H1 (cell line): ENCODE data around the gene STAMBP. TPM values are rescaled to one million over a fixed set of nuclear protein-coding genes. Genes with fewer than 3 reads are reported as not detected.

ENCODE experiments used
- CTCF ChIA-PET: fragments of 300-600 bp; sonication (Branson Sonifier 250); formaldehyde crosslinking; loops from one replicate; lab custom pipeline; 2021; ENCODE audit not compliant: partially characterized antibody; lab: Charles Lee
- POLR2A ChIA-PET: fragments of 300-600 bp; sonication (Branson Sonifier 250); formaldehyde crosslinking; loops from one replicate; lab custom pipeline; 2021; ENCODE audit warnings: inconsistent platforms; ENCODE audit not compliant: partially characterized antibody; lab: Charles Lee
- DNase-seq, 2 experiments: peaks; one replicate each; pipeline versions ENCODE4 v3.0.0 to v3.0.0-alpha.2; 2010 to 2022; ENCODE audit warnings: low spot score in 2 of 2, low read depth in 1 of 2, mixed read lengths in 1 of 2
- FAIRE-seq: peaks from 2 replicates; lab custom pipeline; 2011; peaks lifted over from hg19 to GRCh38; lab: Jason Lieb, UNC
- H2AFZ ChIP-seq: 2 replicates; pipeline ENCODE4 v1.8.1; 2012; ENCODE audit warnings: low read length, inconsistent platforms
- H2AK5ac ChIP-seq: 2 replicates; pipeline ENCODE4 v1.6.1; 2013; ENCODE audit warnings: low read depth, low read length
- H2BK120ac ChIP-seq: replicated peaks from 2 replicates; pipeline ENCODE3; 2013; ENCODE audit warnings: low read depth, low read length, inconsistent platforms
- H2BK12ac ChIP-seq: 2 replicates; pipeline ENCODE4 v1.6.1; 2013; ENCODE audit warnings: low read depth, low read length
- H2BK15ac ChIP-seq: 2 replicates; pipeline ENCODE4 v1.6.1; 2013; ENCODE audit warnings: low read length
- H2BK20ac ChIP-seq: 2 replicates; pipeline ENCODE4 v1.6.1; 2013; ENCODE audit warnings: low read length
- H2BK5ac ChIP-seq: 2 replicates; pipeline ENCODE4 v1.6.1; 2013; ENCODE audit warnings: low read depth, low read length
- H3K14ac ChIP-seq: 2 replicates; pipeline ENCODE4 v1.6.1; 2013; ENCODE audit warnings: inconsistent platforms; ENCODE audit not compliant: insufficient read length
- H3K18ac ChIP-seq: 2 replicates; pipeline ENCODE4 v1.6.1; 2013; ENCODE audit warnings: low read length; ENCODE audit errors: extremely low read depth
- H3K23ac ChIP-seq: 2 replicates; pipeline ENCODE4 v1.6.1; 2013; ENCODE audit warnings: inconsistent platforms; ENCODE audit not compliant: insufficient read length
- H3K23me2 ChIP-seq: 2 replicates; pipeline ENCODE4 v1.6.1; 2013; ENCODE audit warnings: low read depth, low read length
- H3K27ac ChIP-seq: 2 replicates; pipeline ENCODE4 v1.6.1; 2011; ENCODE audit warnings: low read depth, low read length, inconsistent platforms
- H3K27me3 ChIP-seq, 4 experiments: replicated peaks in 1 of 4; 1 replicate in 1 of 4; 2 replicates in 3 of 4; pipeline versions ENCODE4 v1.6.1 to v1.8.1; 2011 to 2013; ENCODE audit warnings: low read length in 3 of 4, mild to moderate bottlenecking in 3 of 4, inconsistent platforms in 2 of 4, mixed read lengths in 2 of 4, moderate library complexity in 1 of 4; ENCODE audit not compliant: control insufficient read depth in 3 of 4, insufficient read depth in 3 of 4; ENCODE audit errors: extremely low read depth in 1 of 4
- H3K36me3 ChIP-seq, 4 experiments: 2 replicates each; pipeline versions ENCODE4 v1.6.1 to v1.8.1; 2011 to 2013; ENCODE audit warnings: mild to moderate bottlenecking in 4 of 4, low read length in 3 of 4, moderate library complexity in 2 of 4, control low read depth in 1 of 4, inconsistent platforms in 1 of 4; ENCODE audit not compliant: insufficient read depth in 4 of 4, control insufficient read depth in 2 of 4
- H3K4ac ChIP-seq: replicated peaks from 2 replicates; pipeline ENCODE3; 2013; ENCODE audit warnings: low read length, low read depth, mixed read lengths, inconsistent platforms; ENCODE audit not compliant: insufficient read length
- H3K4me1 ChIP-seq, 4 experiments: replicated peaks in 1 of 4; 1 replicate in 1 of 4; 2 replicates in 3 of 4; pipeline versions ENCODE4 v1.6.1 to v1.8.1; 2011 to 2013; ENCODE audit warnings: low read length in 3 of 4, inconsistent platforms in 2 of 4, mixed read lengths in 1 of 4; ENCODE audit not compliant: insufficient read depth in 4 of 4, control insufficient read depth in 3 of 4
- H3K4me2 ChIP-seq, 2 experiments: 2 replicates each; pipeline versions ENCODE4 v1.6.1 to v1.8.1; 2011 to 2013; ENCODE audit warnings: low read depth in 2 of 2, low read length in 2 of 2, control low read depth in 1 of 2, inconsistent platforms in 1 of 2, mild to moderate bottlenecking in 1 of 2; ENCODE audit not compliant: insufficient read depth in 1 of 2
- H3K4me3 ChIP-seq, 4 experiments: fragments of 200-600, 300-600 bp in 1 of 4; sonication (generic), shearing (Covaris generic), sonication (Bioruptor Twin) in 1 of 4; 2 replicates each; pipeline versions ENCODE4 v1.5.1 to v1.8.1; 2011 to 2016; ENCODE audit warnings: low read length in 4 of 4, low read depth in 3 of 4, control low read depth in 2 of 4, inconsistent platforms in 2 of 4, mild to moderate bottlenecking in 2 of 4, mixed read lengths in 1 of 4, moderate library complexity in 1 of 4; ENCODE audit not compliant: insufficient read depth in 2 of 4; ENCODE audit errors: extremely low read depth in 1 of 4
- H3K56ac ChIP-seq: replicated peaks from 2 replicates; pipeline ENCODE3; 2013; ENCODE audit warnings: low read depth, mild to moderate bottlenecking, mixed read lengths, low read length, inconsistent platforms; ENCODE audit not compliant: insufficient read length
- H3K79me1 ChIP-seq: 2 replicates; pipeline ENCODE4 v1.6.1; 2013; ENCODE audit warnings: low read depth, low read length, control low read depth
- H3K79me2 ChIP-seq, 2 experiments: 2 replicates each; pipeline versions ENCODE4 v1.6.1 to v1.8.1; 2012 to 2013; ENCODE audit warnings: low read length in 2 of 2, mild to moderate bottlenecking in 2 of 2, inconsistent platforms in 1 of 2; ENCODE audit not compliant: insufficient read depth in 2 of 2, control insufficient read depth in 1 of 2
- H3K9ac ChIP-seq, 4 experiments: replicated peaks in 1 of 4; 1 replicate in 1 of 4; 2 replicates in 3 of 4; pipeline versions ENCODE4 v1.6.1 to v1.8.1; 2011 to 2013; ENCODE audit warnings: low read depth in 3 of 4, low read length in 3 of 4, control low read depth in 2 of 4, mild to moderate bottlenecking in 2 of 4, moderate library complexity in 2 of 4, inconsistent platforms in 1 of 4; ENCODE audit errors: extremely low read depth in 1 of 4
- H3K9me3 ChIP-seq, 2 experiments: 2 replicates each; pipeline versions ENCODE4 v1.6.1 to v1.8.1; 2012 to 2013; ENCODE audit warnings: mild to moderate bottlenecking in 2 of 2, moderate library complexity in 2 of 2, control low read depth in 1 of 2, inconsistent platforms in 1 of 2, low read depth in 1 of 2, low read length in 1 of 2, mixed read lengths in 1 of 2; ENCODE audit not compliant: insufficient read depth in 2 of 2
- H4K20me1 ChIP-seq, 2 experiments: replicated peaks in 1 of 2; 2 replicates each; pipeline versions ENCODE3 to v1.8.1; 2011 to 2013; ENCODE audit warnings: inconsistent platforms in 2 of 2, low read length in 2 of 2, mild to moderate bottlenecking in 1 of 2; ENCODE audit not compliant: insufficient read depth in 2 of 2, control insufficient read depth in 1 of 2
- H4K5ac ChIP-seq: 2 replicates; pipeline ENCODE4 v1.6.1; 2013; ENCODE audit warnings: low read length, low read depth, mixed read lengths, inconsistent platforms; ENCODE audit not compliant: insufficient read length
- H4K8ac ChIP-seq: 2 replicates; pipeline ENCODE4 v1.8.0; 2013; ENCODE audit warnings: mild to moderate bottlenecking, moderate library complexity, low read length, inconsistent platforms; ENCODE audit not compliant: insufficient read depth; ENCODE audit errors: extremely low read depth
- H4K91ac ChIP-seq: replicated peaks from 2 replicates; pipeline ENCODE3; 2013; ENCODE audit warnings: low read length, mixed read lengths, inconsistent platforms; ENCODE audit not compliant: insufficient read length
- BRCA1 ChIP-seq: IDR thresholded peaks from 2 replicates; pipeline ENCODE4 v1.6.1; 2012; ENCODE audit warnings: low read depth, low read length, improper control_type of control experiment
- CHD2 ChIP-seq: IDR thresholded peaks from 2 replicates; pipeline ENCODE4 v1.6.1; 2012; ENCODE audit warnings: low read length, improper control_type of control experiment
- CREB1 ChIP-seq: IDR thresholded peaks from 2 replicates; pipeline ENCODE4 v1.6.1; 2012; ENCODE audit warnings: inconsistent platforms
- HDAC2 ChIP-seq, 2 experiments: fragments of 300-600 bp in 1 of 2; sonication (generic) in 1 of 2; IDR thresholded peaks; 2 replicates each; pipeline ENCODE4 v1.6.1; 2011 to 2012; ENCODE audit warnings: low read depth in 2 of 2, low read length in 2 of 2, mild to moderate bottlenecking in 2 of 2, moderate library complexity in 2 of 2, borderline replicate concordance in 1 of 2, inconsistent platforms in 1 of 2
- JUN ChIP-seq: IDR thresholded peaks from 2 replicates; pipeline ENCODE4 v1.6.1; 2011; ENCODE audit warnings: low read depth, mild to moderate bottlenecking, improper control_type of control experiment, low read length
- POU5F1 ChIP-seq: IDR thresholded peaks from 2 replicates; pipeline ENCODE4 v1.6.1; 2011; ENCODE audit warnings: low read depth, mild to moderate bottlenecking, low read length, moderate library complexity
- SIN3A ChIP-seq, 2 experiments: IDR thresholded peaks in 1 of 2; conservative IDR thresholded peaks in 1 of 2; 2 replicates each; pipeline ENCODE4 v1.6.1; 2011 to 2012; ENCODE audit warnings: low read length in 2 of 2, improper control_type of control experiment in 1 of 2, low read depth in 1 of 2, mild to moderate bottlenecking in 1 of 2
- SIRT6 ChIP-seq: IDR thresholded peaks from one replicate; pipeline ENCODE4 v1.7.1; 2012; ENCODE audit warnings: low read length, inconsistent platforms
- TEAD4 ChIP-seq: IDR thresholded peaks from 2 replicates; pipeline ENCODE4 v1.6.1; 2012; ENCODE audit warnings: low read depth, low read length, inconsistent platforms, mixed read lengths
- polyA plus RNA-seq, 7 experiments: library from polyadenylated mRNA; depleted of rRNA in 3 of 7; stranded (reverse) in 5 of 7; unstranded in 2 of 7; fragments of >200 nt in 5 of 7; fragments of 200-250 nt in 2 of 7; gene quantifications; 1 replicate in 5 of 7; 2 replicates in 1 of 7; 4 replicates in 1 of 7; pipeline versions ENCODE4 v1.2.1 to v1.2.3, GENCODE V29; 2011 to 2013; ENCODE audit warnings: missing spikeins in 2 of 7, mixed read lengths in 2 of 7
- total RNA-seq: library from RNA; stranded (reverse); fragmentation: NEBNext Ultra II Directional; extraction: Animal tissue kit (Norgen Biotek cat#: 25700); gene quantifications from 2 replicates; pipeline ENCODE4 v1.2.1, GENCODE V29; 2021
- TF ChIP-seq, protein P1 (sequence below): IDR thresholded peaks from 2 replicates; pipeline ENCODE4 v1.6.1; 2011; ENCODE audit warnings: low read depth, mild to moderate bottlenecking, low read length; ENCODE audit not compliant: insufficient read depth
- TF ChIP-seq, protein P2 (sequence below): IDR thresholded peaks from 2 replicates; pipeline ENCODE4 v1.6.1; 2011; ENCODE audit warnings: low read length, improper control_type of control experiment

The STAMBP gene
- total and polyA plus RNA-seq, 2 of the 8 experiments (the other 6 are each of a cell fraction or from before 2014, with no cell fraction given): 35.8 to 49.7 TPM

DNA sequence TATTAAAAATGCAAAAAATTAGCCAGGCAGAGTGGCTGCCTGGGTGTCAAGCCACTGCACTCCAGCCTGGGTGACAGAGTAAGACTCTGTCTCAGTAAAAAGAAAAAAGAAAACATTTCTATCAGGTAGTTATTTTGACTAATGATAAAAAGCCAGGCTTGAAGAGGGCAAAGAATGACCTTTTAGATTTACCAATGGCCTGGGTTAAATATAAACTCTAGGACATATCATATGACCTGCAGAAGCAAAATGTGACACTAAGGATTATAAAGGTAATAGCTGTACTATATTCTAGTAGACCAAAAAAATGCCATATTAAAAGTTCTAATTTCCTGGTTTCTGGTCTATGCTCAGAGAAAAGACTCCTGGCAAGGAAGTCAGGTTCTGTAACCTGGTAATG, 16.1 kb upstream of the STAMBP start:
- Histone ChIP-seq H2BK12ac (no peak overlapping the region), H3K4me2 (no peak overlapping the region), H3K36me3 (no peaks in the 10 kb centered on the region), H4K20me1 (no peaks in the 10 kb centered on the region), H3K79me1 (no peaks in the 10 kb centered on the region), H3K79me2 (no peaks in the 10 kb centered on the region), H3K23me2 (no peaks in the 10 kb centered on the region), H3K14ac (no peak overlapping the region), H3K4me1 (no peaks in the 10 kb centered on the region), H2BK120ac (no peak overlapping the region), H3K9ac (no peak overlapping the region), H3K23ac (no peak overlapping the region), H4K5ac (no peak overlapping the region), H2BK15ac (no peak overlapping the region), H2AK5ac (no peak overlapping the region), H2BK20ac (no peak overlapping the region), H2AFZ (no peak overlapping the region), H3K56ac (no peak overlapping the region), H3K27ac (no peak overlapping the region), H3K18ac (no peak overlapping the region), H3K4me3 (no peak overlapping the region), H3K4ac (no peak overlapping the region), H4K91ac (no peak overlapping the region), H4K8ac (no peak overlapping the region), H3K9me3 (no peaks in the 10 kb centered on the region), H2BK5ac (no peak overlapping the region), H3K27me3 (peaks cover 0 to 16% (median 3%) of the 10 kb centered on the region in 4 experiments; a peak in 6 of 7 replicates)
- CTCF ChIA-PET: interaction anchor here (0.6 to 1.9 kb wide), 2 partner anchors 12 to 231 kb away, joined by 3 to 8 read pairs; no protein-coding TSS in a partner anchor
- TF ChIP-seq TEAD4 (no peak), CREB1 (no peak), SIN3A (conservative IDR thresholded peaks at IDR 0.05 in 1 of 2, IDR thresholded peaks at IDR 0.05 in 1 of 2; ENCODE audit: low read depth in 1 of 2, low read length in 2 of 2) (no peak), CHD2 (no peak), SIRT6 (no peak), BRCA1 (no peak), JUN (no peak), HDAC2 (IDR thresholded peaks at IDR 0.05; ENCODE audit: borderline replicate concordance in 1 of 2, low read depth in 2 of 2, low read length in 2 of 2) (no peak), POU5F1 (no peak)
- TF ChIP-seq, protein P1, sequence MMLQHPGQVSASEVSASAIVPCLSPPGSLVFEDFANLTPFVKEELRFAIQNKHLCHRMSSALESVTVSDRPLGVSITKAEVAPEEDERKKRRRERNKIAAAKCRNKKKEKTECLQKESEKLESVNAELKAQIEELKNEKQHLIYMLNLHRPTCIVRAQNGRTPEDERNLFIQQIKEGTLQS: no peak
- TF ChIP-seq, protein P2, sequence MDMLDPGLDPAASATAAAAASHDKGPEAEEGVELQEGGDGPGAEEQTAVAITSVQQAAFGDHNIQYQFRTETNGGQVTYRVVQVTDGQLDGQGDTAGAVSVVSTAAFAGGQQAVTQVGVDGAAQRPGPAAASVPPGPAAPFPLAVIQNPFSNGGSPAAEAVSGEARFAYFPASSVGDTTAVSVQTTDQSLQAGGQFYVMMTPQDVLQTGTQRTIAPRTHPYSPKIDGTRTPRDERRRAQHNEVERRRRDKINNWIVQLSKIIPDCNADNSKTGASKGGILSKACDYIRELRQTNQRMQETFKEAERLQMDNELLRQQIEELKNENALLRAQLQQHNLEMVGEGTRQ: no peak
- POLR2A ChIA-PET: no interaction called here
- FAIRE-seq (no peak), DNase-seq (no peak)
